Mucosa of gallbladder (tissue), 1 donor: ENCODE measurements around the gene SPI1. TPM values are rescaled to one million over a fixed set of nuclear protein-coding genes. Genes with fewer than 3 reads are reported as not detected.
A peak's percentile ranks its signal among the peaks of the same experiment; 100 is the strongest.

Source experiments
- DNase-seq: peaks from one replicate; pipeline ENCODE4 v3.0.0-alpha.2; 2020; ENCODE audit warnings: low spot score
- total RNA-seq: library from RNA; stranded (reverse); gene quantifications from one replicate; pipeline ENCODE4 v1.2.1, GENCODE V29; 2021
- donor health status: DM: no; HTN: no; CAD: no.

Gene SPI1
- total RNA-seq, 1 donor from 2014 or later: 35.3 TPM

GRCh38 chr11:47388697-47389576 is 10.6 kb upstream of the SPI1 start:
- DNase-seq: no peak

DNA sequence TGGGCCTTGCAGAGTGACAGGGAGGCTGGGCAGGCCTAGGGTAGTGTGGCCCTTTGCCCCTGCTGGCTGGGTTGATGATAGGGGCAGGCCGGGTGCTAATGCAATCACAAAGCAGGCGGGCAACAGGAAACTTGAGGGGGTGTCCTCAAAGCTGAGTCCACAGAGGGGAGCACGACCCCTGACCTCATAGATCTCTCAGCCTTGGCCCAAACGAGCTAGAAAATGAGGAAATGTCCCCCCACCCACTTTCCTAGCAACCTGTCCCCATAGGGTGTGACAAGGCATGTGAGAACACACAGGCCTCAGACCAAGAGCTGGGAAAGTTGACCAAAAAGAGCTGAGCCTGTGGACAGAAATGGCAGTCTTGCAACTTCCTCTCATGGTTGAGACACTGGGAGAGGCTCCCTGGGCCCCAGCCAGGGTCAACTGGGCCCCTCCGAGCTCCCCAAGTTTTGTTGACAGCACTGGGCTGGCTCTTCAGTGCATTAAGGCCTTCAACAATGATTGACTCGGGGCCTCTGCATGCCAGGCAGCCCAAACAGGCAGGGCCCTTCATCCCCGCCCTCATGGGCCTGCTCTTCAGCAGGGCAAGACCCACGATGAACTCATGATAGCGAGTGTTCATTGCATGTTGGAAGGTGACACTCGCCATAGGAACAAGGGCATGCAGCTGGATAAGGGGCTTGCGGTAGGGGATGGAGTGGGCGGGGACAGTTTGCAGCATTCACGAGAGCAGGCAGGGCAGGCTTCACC is 9.8 kb upstream of the SPI1 start:
- no peak for DNase-seq

DNA sequence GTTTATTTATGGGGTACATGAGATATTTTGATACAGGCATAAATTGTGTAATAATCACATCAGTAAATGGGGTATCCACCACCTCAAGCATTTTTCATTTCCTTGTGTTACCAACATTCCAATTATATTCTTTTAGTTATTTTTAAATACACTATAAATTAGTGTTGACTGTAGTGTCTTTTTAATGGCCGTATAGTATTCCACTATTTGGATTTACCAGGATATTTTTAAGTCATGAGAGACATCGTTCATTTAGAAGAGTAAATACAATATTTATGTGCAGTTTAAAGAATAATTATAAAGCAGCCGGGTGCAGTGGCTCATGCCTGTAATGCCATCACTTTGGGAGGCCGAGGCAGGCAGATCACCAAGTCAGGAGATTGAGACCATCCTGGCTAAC is 6.2 kb upstream of the SPI1 start:
- no peak for DNase-seq

- DNase-seq: no peak
Measured at GRCh38 chr11:47383071-47383470, 4.7 kb upstream of the SPI1 start.

DNA sequence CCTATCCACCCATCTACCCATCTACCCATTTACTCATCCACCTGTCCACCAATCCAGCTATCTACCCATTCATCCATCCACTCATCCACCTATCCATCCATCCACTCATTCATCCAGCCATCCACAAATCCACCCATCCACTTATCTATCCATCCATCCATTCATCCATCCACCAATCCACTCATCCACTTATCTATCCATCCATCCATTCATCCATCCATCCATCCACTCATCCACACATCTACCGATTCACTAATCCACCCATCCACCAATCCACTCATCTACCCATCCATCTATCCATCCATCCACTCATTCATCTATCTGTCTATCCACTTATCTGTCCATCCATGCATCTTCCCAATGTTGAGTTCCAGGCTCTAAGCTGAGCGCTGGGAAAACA is 1.7 kb upstream of the SPI1 start:
- no peak for DNase-seq

DNA sequence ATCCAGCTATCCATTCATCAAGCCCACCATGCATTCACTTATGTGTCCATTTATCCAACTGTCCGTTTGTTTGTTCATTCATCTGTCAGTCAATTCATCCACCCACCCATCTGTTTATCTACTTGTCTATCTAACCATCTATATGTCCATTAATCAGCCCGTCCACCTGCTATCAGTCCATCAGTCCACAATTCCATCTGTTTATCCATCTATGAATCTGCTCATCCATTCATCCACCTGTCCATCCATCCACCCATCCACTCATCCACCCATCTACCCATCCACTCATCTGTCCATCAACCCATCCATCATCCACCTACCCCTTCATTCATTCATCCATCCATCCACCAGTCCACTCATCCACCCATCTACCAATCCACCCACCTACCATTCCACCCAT is 970 bp upstream of the SPI1 start:
- no peak for DNase-seq

DNA sequence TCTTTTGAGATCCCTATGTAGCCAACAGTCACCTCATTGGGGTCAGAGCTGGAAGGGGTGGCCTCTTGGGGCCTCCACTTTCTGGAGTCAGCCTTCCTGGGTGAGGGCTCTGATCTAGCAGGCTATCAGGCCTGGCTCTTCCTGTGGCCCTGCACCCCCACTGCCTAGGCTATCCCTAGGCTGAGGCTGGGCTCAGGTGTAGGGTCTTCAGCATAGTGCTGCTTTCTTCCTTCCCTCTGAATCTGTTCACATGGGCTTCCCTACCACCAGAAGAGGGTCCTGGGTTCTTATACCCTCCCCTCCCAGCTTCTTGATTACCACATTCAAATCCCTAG is 456 bp upstream of the SPI1 start:
- no peak for DNase-seq

GRCh38 chr11:47377571-47378009 is 757 bp downstream of the SPI1 start:
- DNase-seq: no peak

GRCh38 chr11:47376525-47377371 is 1.6 kb downstream of the SPI1 start:
- no peak for DNase-seq

DNA sequence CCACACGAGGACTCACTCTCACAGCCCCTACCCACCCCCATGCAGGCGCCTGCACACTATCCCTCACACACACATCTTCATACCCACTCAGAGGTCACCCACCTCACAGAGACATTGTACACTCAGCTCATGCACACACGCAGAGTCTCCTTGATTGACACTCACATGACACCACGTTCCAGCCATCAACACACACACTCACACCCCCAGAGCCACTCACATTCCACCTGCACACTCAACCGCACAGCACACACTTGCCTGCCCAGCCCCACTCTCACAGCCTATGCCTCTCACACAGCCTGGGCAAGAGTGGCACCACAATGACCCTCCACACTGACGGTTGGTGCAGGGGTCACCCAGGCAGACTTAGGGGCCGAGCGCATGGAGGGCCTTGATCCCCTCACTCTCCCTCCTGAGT is 2.2 kb downstream of the SPI1 start:
- DNase-seq: no peak

- no peak for DNase-seq
Measured at GRCh38 chr11:47375546-47376085, 2.7 kb downstream of the SPI1 start.

DNA sequence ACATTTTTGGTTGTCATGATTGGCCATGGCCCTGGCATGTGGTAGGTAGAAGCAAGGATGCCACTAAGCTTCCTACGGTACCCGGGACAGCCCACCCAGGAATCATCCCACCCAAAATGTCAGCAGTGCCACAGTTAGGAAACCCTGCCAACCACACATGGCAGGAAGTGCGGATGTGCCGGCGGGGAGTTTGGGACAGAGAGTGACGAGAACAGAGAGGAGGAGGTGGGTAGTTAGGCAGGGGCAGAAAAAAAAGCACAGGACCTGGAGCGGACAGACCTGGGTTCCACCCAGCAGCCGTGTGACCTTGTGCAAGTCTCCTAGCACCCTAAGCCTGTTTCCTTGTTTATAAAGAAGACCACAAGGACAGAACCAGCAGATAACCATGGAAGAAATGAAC is 3.3 kb downstream of the SPI1 start:
- DNase-seq: no peak

- no peak for DNase-seq
Measured at GRCh38 chr11:47374720-47375019, 3.7 kb downstream of the SPI1 start.

GRCh38 chr11:47373876-47374719 is 4.2 kb downstream of the SPI1 start:
- peak; percentile 82 for DNase-seq

DNA sequence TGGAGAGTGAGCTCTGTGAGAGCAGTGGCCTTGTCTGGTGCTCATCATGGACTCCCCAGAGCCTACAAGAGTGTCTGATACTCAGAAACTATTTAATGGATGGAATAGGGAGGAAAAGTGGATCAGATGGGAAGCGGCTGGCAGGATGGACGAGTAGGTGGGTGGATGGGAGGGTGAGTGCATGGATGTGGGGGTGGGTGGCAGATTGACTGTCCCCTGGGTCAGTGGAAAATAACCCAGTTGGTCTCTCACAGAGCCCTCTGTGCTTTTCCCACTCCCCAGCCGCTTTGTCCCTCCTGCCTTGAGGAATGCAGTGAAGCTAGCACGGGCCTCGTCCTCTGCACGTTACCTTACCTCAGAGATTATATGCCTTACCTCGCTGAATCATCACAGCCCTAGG is 5.9 kb downstream of the SPI1 start:
- no peak for DNase-seq

DNA sequence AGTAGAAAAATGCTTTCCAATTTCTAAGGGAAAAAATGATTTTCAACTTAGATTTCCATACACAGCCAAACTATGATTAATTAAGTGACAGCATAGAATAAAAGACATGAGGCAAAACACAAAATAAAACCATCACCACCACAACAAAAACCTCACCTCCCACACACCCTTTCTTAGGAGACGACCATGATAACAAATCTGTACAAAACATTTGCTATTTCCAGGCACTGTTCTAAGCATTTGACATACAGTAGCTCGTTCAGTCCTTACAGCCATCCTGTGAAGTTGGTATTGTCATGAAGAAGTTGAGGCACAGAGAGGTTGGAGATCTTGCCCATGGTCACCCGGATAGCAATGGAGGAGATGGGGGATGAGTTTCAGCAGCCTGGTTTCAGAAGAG is 8.7 kb downstream of the SPI1 start:
- no peak for DNase-seq

DNA sequence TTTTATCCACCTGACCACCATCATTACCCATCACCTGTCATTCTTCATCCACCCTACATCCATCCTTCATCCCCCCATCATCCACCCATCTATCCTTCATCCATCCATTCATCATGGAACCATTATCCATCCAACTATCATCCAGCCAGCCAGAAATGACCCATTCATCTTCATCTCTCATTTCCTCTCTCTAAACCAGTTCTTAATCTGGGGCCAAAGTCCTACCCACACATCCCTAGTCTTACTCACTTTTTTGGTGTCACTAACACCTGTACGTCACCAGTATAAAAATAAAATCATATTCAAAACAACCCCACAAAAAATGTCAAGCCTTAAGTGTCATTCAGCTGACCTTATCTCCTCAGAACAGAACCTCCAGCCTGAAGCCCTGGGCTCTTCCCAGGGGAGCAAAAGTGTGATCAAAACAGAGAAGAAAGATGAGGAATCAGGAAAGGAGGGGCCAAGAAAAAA is 12.3 kb downstream of the SPI1 start:
- DNase-seq: no peak

GRCh38 chr11:47361419-47361818 is 16.9 kb downstream of the SPI1 start:
- no peak for DNase-seq

GRCh38 chr11:47360341-47360740 is 18.0 kb downstream of the SPI1 start:
- no peak for DNase-seq

GRCh38 chr11:47359586-47359985 is 18.8 kb downstream of the SPI1 start:
- no peak for DNase-seq

DNA sequence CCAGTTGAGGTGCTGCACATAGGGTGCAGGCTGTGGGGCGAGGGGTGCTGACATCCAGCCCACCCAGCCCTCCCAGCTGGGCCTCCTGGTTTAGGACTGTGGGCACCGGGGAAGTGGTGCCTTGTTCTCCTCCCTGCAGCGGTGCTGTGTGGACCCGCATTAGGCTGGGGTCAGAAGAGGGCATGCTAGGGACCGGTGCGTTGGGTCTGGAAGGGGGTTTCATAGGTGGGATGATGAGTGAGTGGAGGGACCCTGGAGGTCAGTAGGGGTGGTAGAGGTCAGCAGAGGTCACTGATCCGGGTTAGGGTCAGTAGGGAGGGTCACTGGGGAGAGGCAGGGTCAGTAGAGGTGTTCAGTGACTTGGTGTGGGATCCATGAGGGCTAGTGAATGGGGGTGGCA is 19.2 kb downstream of the SPI1 start:
- no peak for DNase-seq
